MCF 10A (cell line): ENCODE measurements around the gene EDDM13. TPM values are rescaled to one million over a fixed set of nuclear protein-coding genes. Genes with fewer than 3 reads are reported as not detected.

Source experiments
- BruUV-seq: library from RNA; stranded (reverse); fragments of 400-500 nt; replicated peaks from 2 replicates; lab custom pipeline; 2021; lab: Mats Ljungman, UMichigan
- CTCF ChIA-PET: fragments of 300-600 bp; sonication (Branson Sonifier 250); formaldehyde crosslinking; extraction: SDS; loops from one replicate; lab custom pipeline; 2021; ENCODE audit warnings: antibody characterized with exemption, inconsistent platforms; lab: Yijun Ruan, JAX
- POLR2A ChIA-PET: fragments of 300-600, 350-650 bp; sonication (Branson Sonifier 250); formaldehyde crosslinking; extraction: SDS; loops from one replicate; lab custom pipeline; 2020; ENCODE audit warnings: antibody characterized with exemption, inconsistent platforms; lab: Yijun Ruan, JAX
- DNase-seq: peaks from one replicate; pipeline ENCODE4 v3.0.0-alpha.2; 2018; ENCODE audit not compliant: unreplicated experiment
- H3K27ac Mint-ChIP-seq: one replicate; pipeline ENCODE4 v1.8.0; 2022; ENCODE audit warnings: mild to moderate bottlenecking, low read depth, mixed read lengths; ENCODE audit not compliant: unreplicated experiment
- H3K27me3 Mint-ChIP-seq: one replicate; pipeline ENCODE4 v1.8.0; 2022; ENCODE audit warnings: mixed read lengths; ENCODE audit not compliant: insufficient read depth, unreplicated experiment
- H3K36me3 Mint-ChIP-seq: one replicate; pipeline ENCODE4 v1.8.0; 2022; ENCODE audit warnings: mild to moderate bottlenecking, moderate library complexity, mixed read lengths; ENCODE audit not compliant: insufficient read depth, unreplicated experiment
- H3K4me1 Mint-ChIP-seq: one replicate; pipeline ENCODE4 v1.8.0; 2022; ENCODE audit warnings: mixed read lengths; ENCODE audit not compliant: insufficient read depth, unreplicated experiment
- H3K4me3 Mint-ChIP-seq: one replicate; pipeline ENCODE4 v1.8.0; 2022; ENCODE audit warnings: mild to moderate bottlenecking, moderate library complexity, mixed read lengths; ENCODE audit not compliant: unreplicated experiment
- H3K9me3 Mint-ChIP-seq: one replicate; pipeline ENCODE4 v1.8.0; 2022; ENCODE audit warnings: mixed read lengths; ENCODE audit not compliant: unreplicated experiment
- intact Hi-C: fragments of 100-400 bp; cut with micrococcal nuclease; formaldehyde crosslinking; loops from 2 replicates; pipeline ENCODE4 v1.14.1; 2022
- total RNA-seq: library from RNA; stranded (reverse); gene quantifications from 2 replicates; pipeline ENCODE4 v1.2.3, GENCODE V29; 2022
- TF ChIP-seq, protein P1 (sequence below): fragments of 200-600 bp; IDR thresholded peaks from one replicate; pipeline ENCODE4 v1.8.0; 2022; ENCODE audit warnings: antibody characterized with exemption, mild to moderate bottlenecking; ENCODE audit not compliant: unreplicated experiment

The EDDM13 gene
- total RNA-seq, 1 experiment from 2014 or later, result not detected

DNA sequence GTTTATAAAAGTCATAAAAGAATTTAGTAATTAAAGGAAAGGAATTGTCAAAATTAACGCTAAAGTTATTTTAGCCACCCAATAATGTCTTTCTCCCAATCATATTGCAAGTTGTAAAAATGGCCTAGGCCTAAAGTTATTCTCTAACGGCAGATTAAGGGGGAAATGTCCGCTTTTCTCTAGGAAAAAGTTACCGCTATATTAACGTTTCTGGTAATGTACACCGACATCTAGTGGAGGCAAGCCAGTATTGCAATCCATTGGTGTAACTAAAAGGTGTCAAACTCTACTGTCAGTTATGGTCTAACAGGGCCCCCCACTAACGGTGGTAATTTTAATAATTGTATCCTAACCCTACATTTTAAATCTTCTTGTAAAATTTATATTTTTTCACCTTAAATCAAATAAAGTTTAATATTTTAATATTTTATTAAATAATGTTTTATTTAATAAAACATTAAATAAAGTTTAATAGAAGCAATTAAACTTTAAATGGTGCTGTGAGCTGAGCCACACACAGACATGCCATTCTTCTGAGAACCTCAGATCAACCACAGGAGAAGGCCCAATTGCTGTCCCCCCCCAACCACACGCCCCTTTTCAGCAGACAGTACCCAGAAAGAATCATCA is 78.0 kb downstream of the EDDM13 start:
- CTCF ChIA-PET, result interaction anchor here (0.7 to 2.0 kb wide), 8 partner anchors 16 to 274 kb away, joined by 3 to 13 read pairs (median 4); no protein-coding TSS in a partner anchor
- BruUV-seq, result no TSS peak
- H3K9me3 Mint-ChIP-seq, result peaks cover 14% of the 10 kb centered on the region
- no peaks in the 10 kb centered on the region for H3K4me1 Mint-ChIP-seq
- DNase-seq, result peak; percentile 49
- no peaks in the 10 kb centered on the region for H3K27me3 Mint-ChIP-seq
- no peak overlapping the region for H3K27ac Mint-ChIP-seq
- H3K36me3 Mint-ChIP-seq, result no peaks in the 10 kb centered on the region
- POLR2A ChIA-PET, result no interaction called here
- H3K4me3 Mint-ChIP-seq, result no peak overlapping the region
- intact Hi-C loops, result loop anchor here (1.0 to 5.0 kb wide), 2 partner anchors 98 to 274 kb away; no protein-coding TSS in a partner anchor
- TF ChIP-seq, protein P1, sequence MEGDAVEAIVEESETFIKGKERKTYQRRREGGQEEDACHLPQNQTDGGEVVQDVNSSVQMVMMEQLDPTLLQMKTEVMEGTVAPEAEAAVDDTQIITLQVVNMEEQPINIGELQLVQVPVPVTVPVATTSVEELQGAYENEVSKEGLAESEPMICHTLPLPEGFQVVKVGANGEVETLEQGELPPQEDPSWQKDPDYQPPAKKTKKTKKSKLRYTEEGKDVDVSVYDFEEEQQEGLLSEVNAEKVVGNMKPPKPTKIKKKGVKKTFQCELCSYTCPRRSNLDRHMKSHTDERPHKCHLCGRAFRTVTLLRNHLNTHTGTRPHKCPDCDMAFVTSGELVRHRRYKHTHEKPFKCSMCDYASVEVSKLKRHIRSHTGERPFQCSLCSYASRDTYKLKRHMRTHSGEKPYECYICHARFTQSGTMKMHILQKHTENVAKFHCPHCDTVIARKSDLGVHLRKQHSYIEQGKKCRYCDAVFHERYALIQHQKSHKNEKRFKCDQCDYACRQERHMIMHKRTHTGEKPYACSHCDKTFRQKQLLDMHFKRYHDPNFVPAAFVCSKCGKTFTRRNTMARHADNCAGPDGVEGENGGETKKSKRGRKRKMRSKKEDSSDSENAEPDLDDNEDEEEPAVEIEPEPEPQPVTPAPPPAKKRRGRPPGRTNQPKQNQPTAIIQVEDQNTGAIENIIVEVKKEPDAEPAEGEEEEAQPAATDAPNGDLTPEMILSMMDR, result peak; percentile 79

DNA sequence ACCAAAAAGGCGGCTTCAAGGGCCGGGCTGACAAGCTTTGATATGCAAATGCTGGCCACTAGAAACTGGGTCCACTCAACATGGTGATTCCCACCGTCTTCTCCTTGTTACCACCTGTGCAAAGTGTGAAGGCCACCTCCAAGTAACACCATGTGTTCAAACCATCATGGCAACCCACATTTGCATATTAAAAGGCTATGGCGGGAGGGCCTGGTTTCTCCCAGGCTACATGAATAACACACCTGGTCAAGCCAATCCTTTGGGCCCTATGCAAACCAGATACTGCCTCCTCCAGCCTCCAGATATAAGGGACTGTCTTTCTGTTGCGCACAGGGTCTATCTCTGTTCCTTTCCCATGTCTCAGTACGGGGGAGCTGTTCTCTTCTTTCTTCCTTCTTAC is 78.7 kb downstream of the EDDM13 start:
- DNase-seq, result no peak
- Mint-ChIP-seq H3K27me3 (no peaks in the 10 kb centered on the region), H3K27ac (no peak overlapping the region), H3K4me1 (no peaks in the 10 kb centered on the region), H3K4me3 (no peak overlapping the region), H3K36me3 (no peaks in the 10 kb centered on the region), H3K9me3 (peaks cover 14% of the 10 kb centered on the region)
- TF ChIP-seq, protein P1, result no peak
- intact Hi-C loops, result loop anchor here (5.0 kb wide), 1 partner anchor 99 kb away; no protein-coding TSS in a partner anchor
- no TSS peak for BruUV-seq
- ChIA-PET CTCF (interaction anchor here (0.5 to 2.0 kb wide), 11 partner anchors 15 to 341 kb away, joined by 3 to 13 read pairs (median 3); no protein-coding TSS in a partner anchor), POLR2A (no interaction called here)

DNA sequence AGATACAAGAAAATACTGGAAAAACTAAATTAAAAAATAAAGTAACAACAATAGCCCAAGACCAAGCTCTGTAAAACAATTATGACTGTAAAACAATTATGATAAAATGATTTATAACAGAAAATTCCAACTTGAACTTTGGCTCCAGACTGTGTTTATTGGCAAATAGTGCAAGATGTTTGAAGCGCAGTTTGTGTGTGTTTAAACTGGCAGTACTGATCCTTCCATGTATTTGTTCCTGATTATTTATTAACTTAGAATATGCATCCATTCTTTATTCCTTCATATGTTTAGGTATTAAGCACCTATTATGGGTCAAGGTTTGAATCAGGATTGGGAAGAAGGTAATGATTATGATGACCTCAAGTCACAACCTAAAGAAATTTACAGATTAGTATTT is 83.0 kb downstream of the EDDM13 start:
- ChIA-PET CTCF (interaction anchor here (0.7 to 1.0 kb wide), 3 partner anchors 43 to 279 kb away, joined by 3 read pairs; no protein-coding TSS in a partner anchor), POLR2A (no interaction called here)
- H3K27me3 Mint-ChIP-seq, result no peaks in the 10 kb centered on the region
- TF ChIP-seq, protein P1, result no peak
- no peaks in the 10 kb centered on the region for H3K36me3 Mint-ChIP-seq
- no peaks in the 10 kb centered on the region for H3K4me1 Mint-ChIP-seq
- intact Hi-C loops, result no loop called here
- H3K4me3 Mint-ChIP-seq, result no peak overlapping the region
- DNase-seq, result no peak
- no TSS peak for BruUV-seq
- no peak overlapping the region for H3K27ac Mint-ChIP-seq
- peaks cover 39% of the 10 kb centered on the region for H3K9me3 Mint-ChIP-seq

DNA sequence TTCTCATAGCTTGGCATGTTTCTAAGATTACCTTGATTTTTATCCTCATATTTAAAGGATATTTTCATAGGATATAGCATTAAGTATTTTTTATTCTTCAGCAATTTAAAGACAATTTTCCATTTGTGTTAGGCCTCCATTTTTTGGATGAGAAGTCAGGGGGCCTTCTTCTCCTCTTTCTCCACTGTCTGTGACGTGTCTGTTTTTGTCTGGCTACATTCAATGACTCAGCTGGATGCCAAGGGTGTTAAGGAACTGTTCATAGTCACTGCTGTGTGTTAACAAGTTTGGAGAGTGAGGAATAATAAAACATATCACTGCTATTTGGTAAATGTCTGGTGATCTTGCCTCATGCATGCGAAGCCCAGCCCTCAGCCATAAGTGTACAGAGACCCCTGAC is 84.4 kb downstream of the EDDM13 start:
- ChIA-PET POLR2A (no interaction called here), CTCF (interaction anchor here (1.0 kb wide), 1 partner anchor 24 kb away, joined by 3 read pairs; no protein-coding TSS in a partner anchor)
- H3K9me3 Mint-ChIP-seq, result peaks cover 46% of the 10 kb centered on the region
- H3K27ac Mint-ChIP-seq, result no peak overlapping the region
- BruUV-seq, result no TSS peak
- no peak overlapping the region for H3K4me3 Mint-ChIP-seq
- H3K4me1 Mint-ChIP-seq, result no peaks in the 10 kb centered on the region
- intact Hi-C loops, result no loop called here
- TF ChIP-seq, protein P1, result no peak
- no peaks in the 10 kb centered on the region for H3K27me3 Mint-ChIP-seq
- no peaks in the 10 kb centered on the region for H3K36me3 Mint-ChIP-seq
- DNase-seq, result no peak

Other genes with a start within 250 kb of the EDDM13 start
- gene ZNF787, start 151.5 kb upstream of the EDDM13 start, total RNA-seq, result 58.2 and 68.6 TPM in 2 replicates
- 26.6 and 28.1 TPM in 2 replicates for gene ZNF444, start 131.5 kb upstream of the EDDM13 start, total RNA-seq
- not detected in 2 replicates for gene GALP, start 96.7 kb upstream of the EDDM13 start, total RNA-seq
- gene ZSCAN5B, start 75.0 kb upstream of the EDDM13 start, total RNA-seq, result not detected in 2 replicates
- not detected in 2 replicates for gene ZSCAN5C, start 70.5 kb upstream of the EDDM13 start, total RNA-seq
- 6.2 and 8.1 TPM in 2 replicates for gene ZSCAN5A, start 42.1 kb downstream of the EDDM13 start, total RNA-seq
- not detected in 2 replicates for gene ZNF582, start 120.8 kb downstream of the EDDM13 start, total RNA-seq
- gene ZNF583, start 131.6 kb downstream of the EDDM13 start, total RNA-seq, result 1.8 and 2.8 TPM in 2 replicates
- not detected in 2 replicates for gene ZNF667, start 204.6 kb downstream of the EDDM13 start, total RNA-seq
- not detected in 2 replicates for gene ZNF471, start 235.1 kb downstream of the EDDM13 start, total RNA-seq